ENCODE results near the gene RASSF7. TPM values are rescaled to one million over a fixed set of nuclear protein-coding genes. Genes with fewer than 3 reads are reported as not detected.

RASSF7 gene
- total RNA-seq (ENCODE audit: low replicate concordance) = 12.8 and 48.3 TPM in 2 replicates

GRCh38 chr11:560305-561147, at the start of gene RASSF7, which contains the start of gene LMNTD2:
Gene RASSF7 (plus strand): TSS chr11:560970. CDS start chr11:561769, 799 bp downstream.
Gene LMNTD2 (minus strand): TSS chr11:560738. CDS start chr11:560716, 22 bp downstream.
- H3K27me3 Mint-ChIP-seq (ENCODE audit: insufficient read depth, low read depth) = peaks cover 23% of the 10 kb centered on the region
- H3K9me3 ChIP-seq (ENCODE audit: low read depth) = no peaks in the 10 kb centered on the region
- H3K36me3 Mint-ChIP-seq = no peaks in the 10 kb centered on the region
- H2AFZ ChIP-seq (replicated peaks) = peak within 1 kb of the TSS; percentile 73
- H3K4me1 Mint-ChIP-seq = peaks cover 7% of the 10 kb centered on the region
- peak within 1 kb of the TSS; percentile 100 for H3K4me3 ChIP-seq
- peak within 1 kb of the TSS; percentile 87 for H3K4me3 Mint-ChIP-seq
- peaks cover 41% of the 10 kb centered on the region for H4K20me1 ChIP-seq (ENCODE audit: low read depth)
- no peak for TF ChIP-seq CTCF (IDR thresholded peaks at IDR 0.05)
- TF ChIP-seq EZH2 (IDR thresholded peaks at IDR 0.05) = no peak
- TF ChIP-seq EZH2phosphoT487 (IDR thresholded peaks at IDR 0.05) = no peak
- H3K27ac Mint-ChIP-seq = no peak within 1 kb of the TSS
- H3F3A ChIP-seq (ENCODE audit: low read depth) = peaks cover 33% of the 10 kb centered on the region
- peaks cover 10% of the 10 kb centered on the region for H3K4me1 ChIP-seq
- no peak within 1 kb of the TSS for H3K27ac ChIP-seq
- H3K9me3 Mint-ChIP-seq = peaks cover 2% of the 10 kb centered on the region
- no peak within 1 kb of the TSS for H3K9ac ChIP-seq
- H3K27me3 ChIP-seq = peaks cover 39% of the 10 kb centered on the region
- peak within 1 kb of the TSS; percentile 99 for H3K4me2 ChIP-seq
- peak; percentile 98 for DNase-seq (ENCODE audit: low spot score)
- H3K79me2 ChIP-seq (ENCODE audit: low read depth) = peaks cover 11% of the 10 kb centered on the region
- H3K36me3 ChIP-seq = no peaks in the 10 kb centered on the region

- Histone ChIP-seq H3K27me3 (no peaks in the 10 kb centered on the region), H3K9me3 (ENCODE audit: low read depth) (no peaks in the 10 kb centered on the region), H3F3A (ENCODE audit: low read depth) (peaks cover under 1% of the 10 kb centered on the region), H3K4me1 (no peaks in the 10 kb centered on the region), H3K9ac (no peak overlapping the region), H4K20me1 (ENCODE audit: low read depth) (no peaks in the 10 kb centered on the region), H3K79me2 (ENCODE audit: low read depth) (peaks cover 4% of the 10 kb centered on the region), H3K4me3 (no peak overlapping the region), H2AFZ (replicated peaks) (no peak overlapping the region), H3K4me2 (no peak overlapping the region), H3K27ac (no peak overlapping the region), H3K36me3 (no peaks in the 10 kb centered on the region)
- Mint-ChIP-seq H3K9me3 (peaks cover 20% of the 10 kb centered on the region), H3K4me3 (peak overlapping the region; percentile 10), H3K4me1 (peaks cover 3% of the 10 kb centered on the region), H3K27me3 (ENCODE audit: insufficient read depth, low read depth) (no peaks in the 10 kb centered on the region), H3K27ac (no peak overlapping the region), H3K36me3 (peaks cover 35% of the 10 kb centered on the region)
- DNase-seq (ENCODE audit: low spot score) = no peak
- no peak for TF ChIP-seq EZH2phosphoT487 (IDR thresholded peaks at IDR 0.05)
- TF ChIP-seq EZH2 (IDR thresholded peaks at IDR 0.05) = no peak
- no peak for TF ChIP-seq CTCF (IDR thresholded peaks at IDR 0.05)
Observed at GRCh38 chr11:512761-513595, 47.8 kb upstream of the RASSF7 start.

- H3K27me3 ChIP-seq = no peaks in the 10 kb centered on the region
- H3K4me3 ChIP-seq = no peak overlapping the region
- H3K27me3 Mint-ChIP-seq (ENCODE audit: insufficient read depth, low read depth) = peaks cover 2% of the 10 kb centered on the region
- no peaks in the 10 kb centered on the region for H3K9me3 ChIP-seq (ENCODE audit: low read depth)
- H3K4me1 ChIP-seq = no peaks in the 10 kb centered on the region
- no peak overlapping the region for H3K27ac Mint-ChIP-seq
- H3K36me3 Mint-ChIP-seq = peaks cover 35% of the 10 kb centered on the region
- H3K4me1 Mint-ChIP-seq = no peaks in the 10 kb centered on the region
- H3K4me3 Mint-ChIP-seq = no peak overlapping the region
- peaks cover 23% of the 10 kb centered on the region for H3K9me3 Mint-ChIP-seq
- no peak overlapping the region for H3K9ac ChIP-seq
- no peaks in the 10 kb centered on the region for H4K20me1 ChIP-seq (ENCODE audit: low read depth)
- H3K36me3 ChIP-seq = no peaks in the 10 kb centered on the region
- no peak for TF ChIP-seq EZH2 (IDR thresholded peaks at IDR 0.05)
- TF ChIP-seq EZH2phosphoT487 (IDR thresholded peaks at IDR 0.05) = no peak
- no peak for TF ChIP-seq CTCF (IDR thresholded peaks at IDR 0.05)
- no peak overlapping the region for H3K27ac ChIP-seq
- H3F3A ChIP-seq (ENCODE audit: low read depth) = peaks cover 7% of the 10 kb centered on the region
- H3K79me2 ChIP-seq (ENCODE audit: low read depth) = no peaks in the 10 kb centered on the region
- no peak for DNase-seq (ENCODE audit: low spot score)
- H3K4me2 ChIP-seq = no peak overlapping the region
- H2AFZ ChIP-seq (replicated peaks) = no peak overlapping the region
Observed at GRCh38 chr11:514606-515005, 46.2 kb upstream of the RASSF7 start.
